ENCODE results near the gene IFFO2.

Gene IFFO2

GRCh38 chr1:18956193-18957135 is at the start of gene IFFO2:
Gene IFFO2, minus strand, starts transcription at chr1:18956676. Its CDS starts 344 bp downstream, at chr1:18956332.
- peak; percentile 93 for DNase-seq

- DNase-seq: no peak
These were observed 49.5 kb upstream of the IFFO2 start for GRCh38 chr1:19006000-19006399.

GRCh38 chr1:19003371-19004290 is 47.2 kb upstream of the IFFO2 start:
- DNase-seq: no peak

GRCh38 chr1:19000065-19000464 is 43.6 kb upstream of the IFFO2 start:
- DNase-seq: no peak

GRCh38 chr1:18999359-18999758 is 42.9 kb upstream of the IFFO2 start:
- DNase-seq: no peak

- no peak for DNase-seq
These were observed 41.7 kb upstream of the IFFO2 start for GRCh38 chr1:18998016-18998724.

GRCh38 chr1:18997508-18997907 is 41.0 kb upstream of the IFFO2 start:
- DNase-seq: no peak

- DNase-seq: no peak
These were observed 40.2 kb upstream of the IFFO2 start for GRCh38 chr1:18996548-18997177.

- no peak for DNase-seq
These were observed 37.9 kb upstream of the IFFO2 start for GRCh38 chr1:18994381-18994780.

GRCh38 chr1:18992646-18993045 is 36.2 kb upstream of the IFFO2 start:
- DNase-seq: no peak

GRCh38 chr1:18991585-18991984 is 35.1 kb upstream of the IFFO2 start:
- DNase-seq: no peak

- DNase-seq: no peak
These were observed 33.4 kb upstream of the IFFO2 start for GRCh38 chr1:18989896-18990295.

GRCh38 chr1:18989176-18989799 is 32.8 kb upstream of the IFFO2 start:
- no peak for DNase-seq

GRCh38 chr1:18981242-18981641 is 24.8 kb upstream of the IFFO2 start:
- DNase-seq: no peak

- DNase-seq: no peak
These were observed 22.2 kb upstream of the IFFO2 start for GRCh38 chr1:18978706-18979105.

GRCh38 chr1:18977428-18977827 is 21.0 kb upstream of the IFFO2 start:
- no peak for DNase-seq

GRCh38 chr1:18976096-18976495 is 19.6 kb upstream of the IFFO2 start:
- no peak for DNase-seq

- no peak for DNase-seq
These were observed 18.1 kb upstream of the IFFO2 start for GRCh38 chr1:18974606-18975005.

GRCh38 chr1:18974005-18974404 is 17.5 kb upstream of the IFFO2 start:
- no peak for DNase-seq

GRCh38 chr1:18973446-18973955 is 17.0 kb upstream of the IFFO2 start:
- DNase-seq: no peak

- no peak for DNase-seq
These were observed 16.5 kb upstream of the IFFO2 start for GRCh38 chr1:18972991-18973390.

GRCh38 chr1:18972531-18972930 is 16.1 kb upstream of the IFFO2 start:
- no peak for DNase-seq
